Lung (tissue), 12 donors: ENCODE results near the gene NPM1. TPM values are rescaled to one million over a fixed set of nuclear protein-coding genes. Genes with fewer than 3 reads are reported as not detected.

Source experiments
- ATAC-seq: fragments of 200-7000 bp; cut with Tn5 transposase; one replicate; pipeline ENCODE4 v1.9.1; 2020; ENCODE audit warnings: moderate number of reproducible peaks; ENCODE audit not compliant: insufficient read depth, low FRiP score
- DNase-seq, 3 donors: peaks; one replicate each; pipeline ENCODE4 v3.0.0-alpha.2; 2013 to 2017
- H3K27ac ChIP-seq, 2 donors: one replicate each; pipeline ENCODE4 v1.5.1; 2013; ENCODE audit warnings: mild to moderate bottlenecking in 2 of 2, moderate library complexity in 2 of 2, control low read depth in 1 of 2, inconsistent platforms in 1 of 2, low read depth in 1 of 2, low read length in 1 of 2
- H3K27me3 ChIP-seq, 3 donors: one replicate each; pipeline ENCODE4 v1.5.1; 2013; ENCODE audit warnings: low read length in 2 of 3; ENCODE audit not compliant: control insufficient read depth in 3 of 3, insufficient read depth in 3 of 3
- H3K36me3 ChIP-seq, 4 donors: one replicate each; pipeline ENCODE4 v1.5.1; 2013; ENCODE audit warnings: low read length in 4 of 4, mild to moderate bottlenecking in 1 of 4, moderate library complexity in 1 of 4; ENCODE audit not compliant: control insufficient read depth in 4 of 4, insufficient read depth in 4 of 4
- H3K4me1 ChIP-seq, 5 donors: one replicate each; pipeline ENCODE4 v1.5.1; 2013; ENCODE audit warnings: low read length in 5 of 5, mild to moderate bottlenecking in 2 of 5, moderate library complexity in 1 of 5; ENCODE audit not compliant: control insufficient read depth in 5 of 5, insufficient read depth in 5 of 5
- H3K4me3 ChIP-seq: one replicate; pipeline ENCODE4 v1.5.1; 2013; ENCODE audit warnings: mild to moderate bottlenecking, control low read depth, moderate library complexity
- H3K9ac ChIP-seq, 2 donors: one replicate each; pipeline ENCODE4 v1.5.1; 2013; ENCODE audit warnings: low read length in 2 of 2, control low read depth in 1 of 2; ENCODE audit not compliant: insufficient read depth in 1 of 2
- H3K9me3 ChIP-seq, 4 donors: one replicate each; pipeline ENCODE4 v1.5.1; 2013; ENCODE audit warnings: low read length in 3 of 4, mild to moderate bottlenecking in 1 of 4, moderate library complexity in 1 of 4; ENCODE audit not compliant: control insufficient read depth in 4 of 4, insufficient read depth in 3 of 4
- CTCF ChIP-seq: IDR thresholded peaks from 2 replicates; pipeline ENCODE4 v1.5.1; 2012; ENCODE audit warnings: mild to moderate bottlenecking; ENCODE audit errors: control extremely low read depth, extremely low read depth
- WGBS, 2 donors: extraction: QIAGEN DNeasy Blood & Tissue Kit; methylation state at CpG; one replicate each; pipeline ENCODE4 v1.1.7; 2013; 5-methylcytosine and 5-hydroxymethylcytosine counted together
- polyA plus RNA-seq, 2 donors: library from polyadenylated mRNA; stranded (reverse); fragments of 200-250 nt; gene quantifications; one replicate each; pipeline ENCODE4 v1.2.1, GENCODE V29; 2013
- total RNA-seq, 2 donors: library from RNA; depleted of rRNA in 1 of 2; stranded (reverse); fragments of >200 nt in 1 of 2; gene quantifications; one replicate each; pipeline ENCODE4 v1.2.1, GENCODE V29; 2014 to 2021
- donor health status: control.
- donor health status: control.
- donor health status: Bipolar disorder and iron deficiency.
- donor health status: healthy.
- donor health status: DM: yes; HTN: yes; CAD: no.

The NPM1 gene
- total and polyA plus RNA-seq, 4 donors: 601 to 2,411 (median 1,455) TPM

DNA sequence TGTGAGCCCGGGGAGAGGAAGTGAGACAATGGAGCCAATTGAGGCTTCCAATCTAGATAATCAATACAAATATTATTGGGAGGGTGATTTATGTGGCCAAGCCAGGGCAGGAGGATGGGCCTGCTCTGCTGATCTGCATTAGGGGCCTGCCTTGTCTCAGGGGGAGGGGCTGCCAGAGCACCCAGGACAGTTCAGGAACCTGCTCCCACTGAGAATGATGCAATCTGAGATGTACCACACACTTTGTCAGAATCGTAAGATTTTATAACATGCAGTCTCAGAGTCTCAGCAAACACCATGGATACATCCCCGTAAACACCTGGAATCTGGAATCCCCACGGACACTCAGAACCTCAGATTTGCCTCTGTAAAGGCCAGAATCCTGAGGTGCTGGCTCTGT, 51.1 kb downstream of the NPM1 start:
- Histone ChIP-seq H3K27me3 (no peaks in the 10 kb centered on the region), H3K4me3 (no peak overlapping the region), H3K27ac (peak overlapping the region in 1 of 2 donors; percentile 37), H3K9ac (no peak overlapping the region), H3K9me3 (no peaks in the 10 kb centered on the region), H3K4me1 (peaks cover 0 to 17% (median 0%) of the 10 kb centered on the region in 5 donors), H3K36me3 (no peaks in the 10 kb centered on the region)
- DNase-seq: no peak
- no peak for TF ChIP-seq CTCF
- 78 to 79% methylated on average over 4 of the region's 4 CpGs for WGBS, 2 donors
- no peak for ATAC-seq

DNA sequence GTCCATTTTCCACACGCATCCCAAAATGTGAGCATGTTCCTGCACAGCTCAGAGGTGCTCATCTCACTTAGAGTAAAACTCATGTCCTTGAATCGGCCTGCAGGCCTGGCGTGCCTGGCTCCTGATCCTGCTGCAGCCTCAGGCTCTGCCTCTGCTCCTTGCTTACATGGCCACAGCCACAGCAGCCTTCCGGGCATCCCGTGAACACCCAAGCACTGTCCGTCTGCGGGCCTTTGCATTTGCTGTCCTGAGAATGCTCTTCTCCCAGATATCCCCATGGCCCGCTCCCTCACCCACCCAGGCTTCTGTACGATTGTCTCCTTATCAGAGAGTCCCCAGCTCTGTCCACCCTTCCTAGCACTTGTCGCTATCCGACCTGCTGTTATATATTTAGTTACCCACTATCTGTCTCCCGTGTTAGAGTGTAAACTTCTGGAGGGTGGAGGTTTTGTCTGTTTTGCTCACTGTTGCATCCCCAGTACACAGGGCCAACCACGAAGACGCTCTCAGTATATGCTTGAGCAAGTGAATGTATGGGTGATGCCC, 53.7 kb downstream of the NPM1 start:
- no peak for TF ChIP-seq CTCF
- 91 to 92% methylated on average over 14 of the region's 14 CpGs for WGBS, 2 donors
- DNase-seq: no peak
- H3K4me1 ChIP-seq: peaks cover 0 to 17% (median 0%) of the 10 kb centered on the region in 5 donors
- no peaks in the 10 kb centered on the region for H3K9me3 ChIP-seq
- no peaks in the 10 kb centered on the region for H3K27me3 ChIP-seq
- H3K4me3 ChIP-seq: no peak overlapping the region
- no peak overlapping the region for H3K9ac ChIP-seq
- no peaks in the 10 kb centered on the region for H3K36me3 ChIP-seq
- no peak for ATAC-seq
- peak overlapping the region in 1 of 2 donors; percentile 41 for H3K27ac ChIP-seq

DNA sequence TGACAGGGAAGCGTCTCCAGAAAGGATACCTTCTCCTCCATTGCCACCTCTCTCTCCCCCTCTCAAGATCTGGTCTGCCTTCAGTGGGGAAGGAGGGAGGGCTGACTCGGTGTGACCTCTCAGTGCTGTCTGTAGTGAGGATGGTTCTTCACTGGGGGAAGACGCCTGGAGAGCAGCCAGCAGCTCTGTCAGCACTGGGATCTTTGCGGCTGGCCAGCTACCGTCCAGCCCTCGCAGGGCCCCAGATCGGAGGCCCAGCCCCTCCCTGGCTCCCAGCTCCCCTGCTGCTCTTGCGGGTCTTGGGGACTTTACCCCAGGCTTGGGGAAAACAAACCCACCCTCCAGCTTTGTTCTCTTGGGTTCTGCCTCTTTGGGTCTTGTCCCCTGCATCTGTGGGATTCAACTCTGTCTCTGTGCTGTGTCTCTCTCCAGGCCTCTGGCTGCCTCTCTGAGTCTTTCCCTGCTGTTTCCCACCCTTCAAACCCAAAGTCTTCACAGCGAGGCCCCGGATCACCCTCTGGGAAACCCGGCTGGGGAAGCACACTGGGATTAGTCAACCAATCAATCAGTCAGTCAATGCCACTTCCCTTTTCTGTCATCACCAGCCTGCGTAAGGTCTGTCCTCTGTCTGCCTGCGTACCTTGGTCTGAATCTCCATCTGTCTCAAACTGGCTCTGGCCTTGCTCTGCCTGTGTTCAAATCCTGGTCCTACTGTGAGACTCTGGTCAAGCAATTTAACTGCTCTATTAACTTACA, 54.8 kb downstream of the NPM1 start:
- WGBS, 2 donors: 59 to 62% methylated on average over 13 of the region's 13 CpGs

More for the DNA sequence above, 54.8 kb downstream of the NPM1 start:
- no peaks in the 10 kb centered on the region for H3K36me3 ChIP-seq
- H3K9ac ChIP-seq: peak overlapping the region in 1 of 2 donors; percentile 9
- DNase-seq (peak; percentile 65 to 78 (median 68)), ATAC-seq (no peak)
- H3K27me3 ChIP-seq: no peaks in the 10 kb centered on the region
- no peak overlapping the region for H3K4me3 ChIP-seq
- no peaks in the 10 kb centered on the region for H3K9me3 ChIP-seq
- H3K27ac ChIP-seq: no peak overlapping the region
- no peak for TF ChIP-seq CTCF
- peaks cover 0 to 11% (median 0%) of the 10 kb centered on the region in 5 donors for H3K4me1 ChIP-seq
